B cell (primary cell): Measurements from ENCODE around the gene ZFP37. TPM values are rescaled to one million over a fixed set of nuclear protein-coding genes. Genes with fewer than 3 reads are reported as not detected.
"Not testable (repeated sequence)": the region's sequence is repeated elsewhere in the genome, so short reads cannot be mapped to it uniquely, and the experiment has no call there.

Experiments
- ATAC-seq: fragments of 200-7000 bp; cut with Tn5 transposase; one replicate; pipeline ENCODE4 v1.10.0; 2021; ENCODE audit warnings: low read depth, mild to moderate bottlenecking, moderate number of reproducible peaks, moderate library complexity
- CTCF ChIA-PET: fragments of 350-600 bp; sonication (Branson Sonifier 250); formaldehyde crosslinking; loops from one replicate; lab custom pipeline; 2021; ENCODE audit warnings: antibody characterized with exemption, inconsistent platforms; lab: Charles Lee
- POLR2A ChIA-PET: fragments of 350-600 bp; sonication (Branson Sonifier 250); formaldehyde crosslinking; loops from one replicate; lab custom pipeline; 2021; ENCODE audit warnings: antibody characterized with exemption; lab: Charles Lee
- DNase-seq: peaks from one replicate; pipeline ENCODE4 v3.0.0; 2013
- H2AFZ ChIP-seq: 2 replicates; pipeline ENCODE4 v1.6.1; 2012; ENCODE audit warnings: mild to moderate bottlenecking, low read depth, low read length; ENCODE audit not compliant: insufficient read depth, poor library complexity, severe bottlenecking
- H3K27ac ChIP-seq, 2 donors: 1 replicate in 1 of 2; 2 replicates in 1 of 2; pipeline ENCODE4 v1.5.1; 2012 to 2013; ENCODE audit warnings: low read length in 2 of 2, mild to moderate bottlenecking in 2 of 2, moderate library complexity in 1 of 2
- H3K27me3 ChIP-seq, 4 experiments: fragments of 200-600 bp in 1 of 4; sonication (generic) in 1 of 4; replicated peaks in 1 of 4; 1 replicate in 2 of 4; 2 replicates in 2 of 4; pipeline versions ENCODE4 v1.6.1 to v1.7.0; 2013 to 2016; ENCODE audit warnings: low read length in 3 of 4, mild to moderate bottlenecking in 2 of 4, mixed read lengths in 1 of 4, moderate library complexity in 1 of 4; ENCODE audit not compliant: insufficient read depth in 4 of 4, control insufficient read depth in 3 of 4; ENCODE audit errors: control extremely low read depth in 1 of 4
- H3K36me3 ChIP-seq, 2 experiments: replicated peaks in 1 of 2; 1 replicate in 1 of 2; 2 replicates in 1 of 2; pipeline versions ENCODE4 v1.6.1 to v1.7.1; 2013; ENCODE audit warnings: low read length in 1 of 2; ENCODE audit not compliant: insufficient read depth in 2 of 2, control insufficient read depth in 1 of 2; ENCODE audit errors: control extremely low read depth in 1 of 2, extremely low read depth in 1 of 2
- H3K4me1 ChIP-seq, 2 donors: fragments of 200-600 bp in 1 of 2; sonication (generic) in 1 of 2; 1 replicate in 1 of 2; 2 replicates in 1 of 2; pipeline versions ENCODE4 v1.5.1 to v1.6.1; 2013 to 2017; ENCODE audit warnings: low read length in 2 of 2; ENCODE audit not compliant: control insufficient read depth in 2 of 2, insufficient read depth in 2 of 2
- H3K4me2 ChIP-seq: replicated peaks from 2 replicates; pipeline ENCODE3; 2012; ENCODE audit warnings: mild to moderate bottlenecking, low read depth, low read length; ENCODE audit not compliant: poor library complexity, severe bottlenecking
- H3K4me3 ChIP-seq, 5 experiments: fragments of 200-600 bp in 1 of 5; sonication (generic) in 1 of 5; 1 replicate in 3 of 5; 2 replicates in 2 of 5; pipeline versions ENCODE4 v1.5.1 to v1.7.0; 2011 to 2016; ENCODE audit warnings: low read length in 4 of 5, mild to moderate bottlenecking in 4 of 5, low read depth in 2 of 5, control low read depth in 1 of 5, moderate library complexity in 1 of 5; ENCODE audit not compliant: insufficient read depth in 1 of 5; ENCODE audit errors: control extremely low read depth in 1 of 5, extremely low read depth in 1 of 5
- H3K79me2 ChIP-seq: fragments of 200-600 bp; sonication (generic); one replicate; pipeline ENCODE4 v1.6.0; 2016; ENCODE audit warnings: low read length; ENCODE audit not compliant: control insufficient read depth, insufficient read depth
- H3K9ac ChIP-seq: fragments of 200-600 bp; sonication (generic); 2 replicates; pipeline ENCODE4 v1.6.1; 2017; ENCODE audit warnings: mild to moderate bottlenecking, low read length, moderate library complexity
- H3K9me3 ChIP-seq, 3 donors: one replicate each; pipeline versions ENCODE4 v1.6.1 to v1.7.1; 2013; ENCODE audit warnings: low read length in 2 of 3; ENCODE audit not compliant: control insufficient read depth in 2 of 3, insufficient read depth in 1 of 3; ENCODE audit errors: control extremely low read depth in 1 of 3
- H4K20me1 ChIP-seq: 2 replicates; pipeline ENCODE4 v1.6.0; 2012; ENCODE audit warnings: mild to moderate bottlenecking, low read length; ENCODE audit not compliant: insufficient read depth, control insufficient read depth, poor library complexity, severe bottlenecking
- H3K27ac Mint-ChIP-seq: one replicate; pipeline ENCODE4 v1.8.0; 2021; ENCODE audit warnings: mixed read lengths
- H3K27me3 Mint-ChIP-seq: one replicate; pipeline ENCODE4 v1.8.0; 2021; ENCODE audit warnings: mixed read lengths
- H3K4me1 Mint-ChIP-seq: one replicate; pipeline ENCODE4 v1.8.0; 2021; ENCODE audit warnings: mixed read lengths
- H3K4me3 Mint-ChIP-seq: one replicate; pipeline ENCODE4 v1.8.0; 2021; ENCODE audit warnings: mixed read lengths
- H3K9me3 Mint-ChIP-seq: one replicate; pipeline ENCODE4 v1.8.0; 2022; ENCODE audit warnings: mixed read lengths; ENCODE audit not compliant: insufficient read depth
- EZH2 ChIP-seq: IDR thresholded peaks from 2 replicates; pipeline ENCODE4 v1.6.1; 2012; ENCODE audit warnings: borderline replicate concordance, low read depth, mild to moderate bottlenecking, moderate library complexity, low read length; ENCODE audit not compliant: insufficient read depth, poor library complexity, severe bottlenecking
- WGBS: methylation state at CpG from one replicate; pipeline ENCODE4 v1.1.5; 2013; ENCODE audit warnings: missing lambda C conversion rate; ENCODE audit not compliant: insufficient coverage; 5-methylcytosine and 5-hydroxymethylcytosine counted together
- intact Hi-C: fragments of 100-400 bp; cut with micrococcal nuclease; formaldehyde crosslinking; loops from one replicate; pipeline ENCODE4 v1.10.0; 2022
- polyA minus RNA-seq: library from RNA; depleted of rRNA, polyadenylated mRNA; stranded (reverse); fragments of >200 nt; gene quantifications from 2 replicates; pipeline ENCODE4 v1.2.3, GENCODE V29; 2012
- polyA plus RNA-seq: library from polyadenylated mRNA; depleted of rRNA; stranded (reverse); fragments of >200 nt; gene quantifications from 2 replicates; pipeline ENCODE4 v1.2.3, GENCODE V29; 2012
- total RNA-seq, 2 donors: library from RNA; stranded (reverse); fragments of 120-200 nt in 1 of 2; gene quantifications; 1 replicate in 1 of 2; 2 replicates in 1 of 2; pipeline versions ENCODE4 v1.2.3 to v1.2.4, GENCODE V29; 2013 to 2022
- TF ChIP-seq, protein P1 (sequence below): fragments of 200-600 bp; IDR thresholded peaks from one replicate; pipeline ENCODE4 v1.8.0; 2022; ENCODE audit warnings: antibody characterized with exemption, mild to moderate bottlenecking

The ZFP37 gene
- 3.6 and 4.0 TPM in 2 replicates for total RNA-seq
- total RNA-seq (2013): 2.8 TPM
- 0.42 TPM in 2 replicates for polyA plus RNA-seq
- polyA minus RNA-seq: 0.17 and 0.71 TPM in 2 replicates

DNA sequence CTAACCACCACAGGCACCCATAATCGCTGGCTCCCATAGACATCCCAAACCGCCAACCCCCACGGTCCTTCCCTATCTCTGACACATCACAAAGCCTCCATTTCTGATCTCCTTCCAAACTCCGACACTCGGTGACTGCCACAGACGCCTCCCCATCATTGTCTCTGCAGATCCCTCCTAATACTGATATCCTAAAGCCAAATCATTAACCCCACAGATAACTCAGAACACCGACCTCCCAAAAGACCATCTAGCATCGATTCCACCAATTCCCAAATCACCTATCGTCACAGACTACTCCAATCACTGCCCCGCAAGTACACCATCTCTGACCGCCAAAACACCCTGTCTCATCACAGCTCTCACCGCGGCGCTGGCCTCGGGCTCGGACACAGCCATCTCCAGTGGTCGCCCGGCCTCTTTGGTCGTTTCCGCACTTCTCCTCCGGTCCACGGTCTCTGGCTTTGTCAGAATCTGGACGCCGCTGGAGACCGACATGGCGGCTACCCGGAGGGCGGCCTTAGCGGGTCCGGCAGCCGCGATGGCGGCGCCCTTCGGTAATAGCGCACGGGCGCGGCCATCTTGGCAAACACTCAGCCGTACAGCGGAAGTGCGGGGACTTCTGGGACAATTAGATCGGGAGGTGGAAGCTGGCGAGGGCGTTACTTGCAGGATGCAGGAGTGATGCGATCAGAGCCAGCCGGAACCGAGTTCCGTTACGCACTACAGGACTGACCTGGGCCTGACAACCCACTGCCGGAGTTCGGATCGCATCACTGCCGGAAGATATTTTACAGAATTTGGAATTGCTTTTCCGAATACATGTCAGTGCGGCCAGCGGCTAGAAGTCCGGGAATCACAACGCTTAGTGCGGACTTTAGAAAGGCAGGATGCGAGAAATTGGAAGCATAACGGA is at the start of gene ZFP37:
TSS of gene ZFP37 (minus strand) at position 534 of the 916 bp plus-strand sequence. CDS start at position 498, 36 bp downstream.
- H4K20me1 ChIP-seq: no peaks in the 10 kb centered on the region
- ChIA-PET CTCF (no interaction called here), POLR2A (no interaction called here)
- no peaks in the 10 kb centered on the region for H3K36me3 ChIP-seq
- H3K9me3 Mint-ChIP-seq: peaks cover 2% of the 10 kb centered on the region
- ATAC-seq: peak; percentile 93
- H3K27ac ChIP-seq: peak within 1 kb of the TSS; percentile 6 to 15
- no peak within 1 kb of the TSS for H3K4me3 Mint-ChIP-seq
- intact Hi-C loops: no loop called here
- H3K9ac ChIP-seq: peak within 1 kb of the TSS; percentile 70
- no peak within 1 kb of the TSS for H3K27ac Mint-ChIP-seq
- DNase-seq: peak; percentile 87
- H3K27me3 Mint-ChIP-seq: peaks cover 12% of the 10 kb centered on the region
- peak within 1 kb of the TSS; percentile 65 to 73 (median 68) for H3K4me3 ChIP-seq
- H3K4me2 ChIP-seq: peak within 1 kb of the TSS; percentile 61
- 11% methylated on average over 59 of the region's 62 CpGs for WGBS
- peak within 1 kb of the TSS; percentile 89 for H2AFZ ChIP-seq
- H3K9me3 ChIP-seq: peaks cover 7 to 55% (median 40%) of the 10 kb centered on the region in 3 donors
- H3K4me1 ChIP-seq: peaks cover 3 to 21% of the 10 kb centered on the region in 2 donors
- no peaks in the 10 kb centered on the region for H3K4me1 Mint-ChIP-seq
- H3K79me2 ChIP-seq: peaks cover 7% of the 10 kb centered on the region
- peaks cover 0 to 39% (median 9%) of the 10 kb centered on the region in 4 experiments for H3K27me3 ChIP-seq
- TF ChIP-seq, protein P1, sequence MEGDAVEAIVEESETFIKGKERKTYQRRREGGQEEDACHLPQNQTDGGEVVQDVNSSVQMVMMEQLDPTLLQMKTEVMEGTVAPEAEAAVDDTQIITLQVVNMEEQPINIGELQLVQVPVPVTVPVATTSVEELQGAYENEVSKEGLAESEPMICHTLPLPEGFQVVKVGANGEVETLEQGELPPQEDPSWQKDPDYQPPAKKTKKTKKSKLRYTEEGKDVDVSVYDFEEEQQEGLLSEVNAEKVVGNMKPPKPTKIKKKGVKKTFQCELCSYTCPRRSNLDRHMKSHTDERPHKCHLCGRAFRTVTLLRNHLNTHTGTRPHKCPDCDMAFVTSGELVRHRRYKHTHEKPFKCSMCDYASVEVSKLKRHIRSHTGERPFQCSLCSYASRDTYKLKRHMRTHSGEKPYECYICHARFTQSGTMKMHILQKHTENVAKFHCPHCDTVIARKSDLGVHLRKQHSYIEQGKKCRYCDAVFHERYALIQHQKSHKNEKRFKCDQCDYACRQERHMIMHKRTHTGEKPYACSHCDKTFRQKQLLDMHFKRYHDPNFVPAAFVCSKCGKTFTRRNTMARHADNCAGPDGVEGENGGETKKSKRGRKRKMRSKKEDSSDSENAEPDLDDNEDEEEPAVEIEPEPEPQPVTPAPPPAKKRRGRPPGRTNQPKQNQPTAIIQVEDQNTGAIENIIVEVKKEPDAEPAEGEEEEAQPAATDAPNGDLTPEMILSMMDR: no peak
- TF ChIP-seq EZH2: no peak

DNA sequence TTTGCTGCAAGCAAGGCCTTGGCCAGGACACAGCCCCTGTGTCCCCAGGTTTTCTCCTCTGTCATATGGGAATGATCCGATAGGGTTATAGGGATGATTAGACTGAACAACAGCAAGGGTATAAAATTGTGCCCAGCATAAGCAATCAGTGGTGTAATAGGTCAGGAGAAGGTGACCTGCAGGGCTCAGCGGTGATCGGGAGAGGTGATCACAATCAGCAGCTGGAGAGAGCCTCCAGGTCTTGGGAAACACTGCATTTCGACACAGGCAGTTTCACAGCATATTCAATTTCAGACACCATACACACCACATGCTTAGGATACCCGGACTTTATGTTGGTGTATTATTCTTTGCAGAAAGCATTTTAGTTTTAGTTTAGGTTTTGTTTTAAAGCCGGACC is 48.8 kb upstream of the ZFP37 start:
- H4K20me1 ChIP-seq, H3K9ac ChIP-seq, ATAC-seq, H3K4me1 Mint-ChIP-seq, CTCF ChIA-PET, POLR2A ChIA-PET, intact Hi-C loops, H3K9me3 Mint-ChIP-seq, H3K4me3 Mint-ChIP-seq, H3K36me3 ChIP-seq, H3K4me3 ChIP-seq, H3K79me2 ChIP-seq, H3K9me3 ChIP-seq, H2AFZ ChIP-seq, H3K27ac ChIP-seq, H3K4me1 ChIP-seq, H3K27ac Mint-ChIP-seq, H3K4me2 ChIP-seq, H3K27me3 ChIP-seq, DNase-seq: not testable (repeated sequence)
- WGBS: no CpG with 5 or more reads among the region's 6 CpGs
- peaks cover 18% of the 10 kb centered on the region for H3K27me3 Mint-ChIP-seq
